Lower leg skin (tissue), 3 donors: ENCODE data around the gene PAIP2.

Source experiments
- POLR2A ChIP-seq, 2 donors: fragments of 450-650 bp; IDR thresholded peaks; one replicate each; pipeline ENCODE4 v1.6.1; 2016 to 2017; ENCODE audit warnings: antibody characterized with exemption in 2 of 2, mild to moderate bottlenecking in 1 of 2, moderate library complexity in 1 of 2
- TF ChIP-seq, protein P1 (sequence below), 3 donors: fragments of 450-650 bp; IDR thresholded peaks; one replicate each; pipeline ENCODE4 v1.5.1; 2016; ENCODE audit warnings: antibody characterized with exemption in 3 of 3, mild to moderate bottlenecking in 3 of 3, moderate library complexity in 2 of 3

- TF ChIP-seq, protein P1, sequence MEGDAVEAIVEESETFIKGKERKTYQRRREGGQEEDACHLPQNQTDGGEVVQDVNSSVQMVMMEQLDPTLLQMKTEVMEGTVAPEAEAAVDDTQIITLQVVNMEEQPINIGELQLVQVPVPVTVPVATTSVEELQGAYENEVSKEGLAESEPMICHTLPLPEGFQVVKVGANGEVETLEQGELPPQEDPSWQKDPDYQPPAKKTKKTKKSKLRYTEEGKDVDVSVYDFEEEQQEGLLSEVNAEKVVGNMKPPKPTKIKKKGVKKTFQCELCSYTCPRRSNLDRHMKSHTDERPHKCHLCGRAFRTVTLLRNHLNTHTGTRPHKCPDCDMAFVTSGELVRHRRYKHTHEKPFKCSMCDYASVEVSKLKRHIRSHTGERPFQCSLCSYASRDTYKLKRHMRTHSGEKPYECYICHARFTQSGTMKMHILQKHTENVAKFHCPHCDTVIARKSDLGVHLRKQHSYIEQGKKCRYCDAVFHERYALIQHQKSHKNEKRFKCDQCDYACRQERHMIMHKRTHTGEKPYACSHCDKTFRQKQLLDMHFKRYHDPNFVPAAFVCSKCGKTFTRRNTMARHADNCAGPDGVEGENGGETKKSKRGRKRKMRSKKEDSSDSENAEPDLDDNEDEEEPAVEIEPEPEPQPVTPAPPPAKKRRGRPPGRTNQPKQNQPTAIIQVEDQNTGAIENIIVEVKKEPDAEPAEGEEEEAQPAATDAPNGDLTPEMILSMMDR (IDR thresholded peaks at IDR 0.05) = no peak
- TF ChIP-seq POLR2A (IDR thresholded peaks at IDR 0.05) = no peak
These were observed 48.5 kb upstream of the PAIP2 start for GRCh38 chr5:139293202-139293506.
